Keratinocyte (primary cell): Measurements from ENCODE around the gene TMEM187. TPM values are rescaled to one million over a fixed set of nuclear protein-coding genes. Genes with fewer than 3 reads are reported as not detected.

Source experiments
- DNase-seq: peaks from one replicate; pipeline ENCODE4 v3.0.0-alpha.2; 2011; ENCODE audit warnings: low read depth, missing footprints, low spot score
- FAIRE-seq: peaks from 2 replicates; lab custom pipeline; 2011; peaks lifted over from hg19 to GRCh38; lab: Jason Lieb, UNC
- H2AFZ ChIP-seq: 2 replicates; pipeline ENCODE4 v1.6.0; 2012; ENCODE audit warnings: low read length, control low read depth, inconsistent platforms; ENCODE audit not compliant: control insufficient read depth
- H3K27ac ChIP-seq: 2 replicates; pipeline ENCODE4 v1.5.1; 2011; ENCODE audit warnings: low read length; ENCODE audit not compliant: control insufficient read depth, insufficient read depth
- H3K27me3 ChIP-seq: 3 replicates; pipeline ENCODE4 v1.6.0; 2011; ENCODE audit warnings: low read length; ENCODE audit not compliant: control insufficient read depth, insufficient read depth; ENCODE audit errors: extremely low read depth
- H3K36me3 ChIP-seq, 2 experiments: 2 replicates in 1 of 2; 3 replicates in 1 of 2; pipeline ENCODE4 v1.5.1; 2011; ENCODE audit warnings: low read length in 2 of 2, mild to moderate bottlenecking in 1 of 2; ENCODE audit not compliant: control insufficient read depth in 2 of 2, insufficient read depth in 2 of 2; ENCODE audit errors: extremely low read depth in 1 of 2
- H3K4me1 ChIP-seq: 3 replicates; pipeline ENCODE4 v1.5.1; 2011; ENCODE audit warnings: low read length; ENCODE audit not compliant: control insufficient read depth, insufficient read depth; ENCODE audit errors: extremely low read depth
- H3K4me2 ChIP-seq: 3 replicates; pipeline ENCODE4 v1.6.0; 2011; ENCODE audit warnings: low read depth, low read length; ENCODE audit not compliant: control insufficient read depth, insufficient read depth; ENCODE audit errors: extremely low read depth
- H3K4me3 ChIP-seq, 3 experiments: fragments of 200-600 bp in 1 of 3; sonication (generic) in 1 of 3; 2 replicates in 2 of 3; 3 replicates in 1 of 3; pipeline ENCODE4 v1.5.1; 2011 to 2016; ENCODE audit warnings: low read length in 3 of 3, mild to moderate bottlenecking in 3 of 3, control low read depth in 2 of 3, inconsistent platforms in 1 of 3, low read depth in 1 of 3, mixed read lengths in 1 of 3, mixed run types in 1 of 3, moderate library complexity in 1 of 3; ENCODE audit not compliant: control insufficient read depth in 2 of 3, insufficient read depth in 2 of 3; ENCODE audit errors: extremely low read depth in 1 of 3
- H3K79me2 ChIP-seq: 2 replicates; pipeline ENCODE4 v1.6.0; 2012; ENCODE audit warnings: low read length; ENCODE audit not compliant: control insufficient read depth, insufficient read depth
- H3K9ac ChIP-seq: 3 replicates; pipeline ENCODE4 v1.6.0; 2011; ENCODE audit warnings: low read length; ENCODE audit not compliant: control insufficient read depth, insufficient read depth; ENCODE audit errors: extremely low read depth
- H3K9me1 ChIP-seq: 3 replicates; pipeline ENCODE4 v1.6.0; 2011; ENCODE audit warnings: low read length; ENCODE audit not compliant: control insufficient read depth, insufficient read depth; ENCODE audit errors: extremely low read depth
- H3K9me3 ChIP-seq: 2 replicates; pipeline ENCODE4 v1.5.1; 2012; ENCODE audit warnings: low read depth, low read length; ENCODE audit not compliant: control insufficient read depth
- H4K20me1 ChIP-seq: 3 replicates; pipeline ENCODE4 v1.6.0; 2011; ENCODE audit warnings: low read length; ENCODE audit not compliant: control insufficient read depth, insufficient read depth; ENCODE audit errors: extremely low read depth
- CTCF ChIP-seq, 3 experiments: IDR thresholded peaks in 1 of 3; conservative IDR thresholded peaks in 1 of 3; optimal IDR thresholded peaks in 1 of 3; 2 replicates in 2 of 3; 3 replicates in 1 of 3; pipeline versions ENCODE3 to v1.5.1; 2011; ENCODE audit warnings: low read length in 3 of 3, mild to moderate bottlenecking in 3 of 3, moderate library complexity in 2 of 3, control low read depth in 1 of 3, inconsistent platforms in 1 of 3; ENCODE audit not compliant: insufficient read depth in 2 of 3; ENCODE audit errors: extremely low read depth in 1 of 3
- EZH2 ChIP-seq: IDR thresholded peaks from one replicate; pipeline ENCODE4 v1.6.1; 2012; ENCODE audit warnings: inconsistent platforms, mild to moderate bottlenecking, low read length, moderate library complexity
- dilution Hi-C: fragments of 300-500 bp; cut with MboI; formaldehyde crosslinking; loops from one replicate; pipeline ENCODE4 v1.7.0; 2020; ENCODE audit warnings: low sequenced_read_pairs; ENCODE audit not compliant: extremely low pct_ligation_motif_present
- polyA plus RNA-seq, 5 experiments: library from polyadenylated mRNA; depleted of rRNA in 3 of 5; stranded (reverse) in 3 of 5; stranded (forward) in 1 of 5; unstranded in 1 of 5; fragments of >200 nt; gene quantifications; 1 replicate in 1 of 5; 2 replicates in 3 of 5; 3 replicates in 1 of 5; pipeline versions ENCODE4 v1.2.1 to v1.2.3, GENCODE V29; 2011 to 2012; ENCODE audit warnings: missing spikeins in 2 of 5, low read depth in 1 of 5, low replicate concordance in 1 of 5

Gene TMEM187
- polyA plus RNA-seq, 1 donor (not counting 4 experiments of a cell fraction or from before 2014, with no cell fraction given): 6.6 TPM

GRCh38 chrX:154013614-154014360 is 41.2 kb downstream of the TMEM187 start:
- DNase-seq (no peak), FAIRE-seq (no peak)
- TF ChIP-seq CTCF (optimal IDR thresholded peaks at IDR 0.05 in 1 of 3, IDR thresholded peaks at IDR 0.05 in 1 of 3, conservative IDR thresholded peaks at IDR 0.05 in 1 of 3; ENCODE audit: extremely low read depth in 1 of 3, insufficient read depth in 2 of 3, low read length in 3 of 3) (peak in 2 of 3 experiments; percentile 82 to 84), EZH2 (no peak)
- Histone ChIP-seq H3K9ac (no peak overlapping the region), H3K9me1 (no peaks in the 10 kb centered on the region), H2AFZ (no peak overlapping the region), H3K36me3 (peaks cover 1 to 8% of the 10 kb centered on the region in 2 experiments), H3K4me3 (no peak overlapping the region), H3K4me2 (no peak overlapping the region), H3K27ac (no peak overlapping the region), H3K27me3 (no peaks in the 10 kb centered on the region), H3K79me2 (peaks cover 15% of the 10 kb centered on the region), H4K20me1 (no peaks in the 10 kb centered on the region), H3K4me1 (no peaks in the 10 kb centered on the region), H3K9me3 (no peaks in the 10 kb centered on the region)
- dilution Hi-C loops: no loop called here

GRCh38 chrX:154014429-154015380 is 42.2 kb downstream of the TMEM187 start:
- H3K27me3 ChIP-seq: no peaks in the 10 kb centered on the region
- H4K20me1 ChIP-seq: no peaks in the 10 kb centered on the region
- no peaks in the 10 kb centered on the region for H3K9me1 ChIP-seq
- no peak overlapping the region for H3K27ac ChIP-seq
- FAIRE-seq: no peak
- peaks cover 1 to 8% of the 10 kb centered on the region in 2 experiments for H3K36me3 ChIP-seq
- no peaks in the 10 kb centered on the region for H3K4me1 ChIP-seq
- H3K4me2 ChIP-seq: no peak overlapping the region
- H2AFZ ChIP-seq: no peak overlapping the region
- H3K9me3 ChIP-seq: no peaks in the 10 kb centered on the region
- peaks cover 22% of the 10 kb centered on the region for H3K79me2 ChIP-seq
- TF ChIP-seq CTCF (optimal IDR thresholded peaks at IDR 0.05 in 1 of 3, IDR thresholded peaks at IDR 0.05 in 1 of 3, conservative IDR thresholded peaks at IDR 0.05 in 1 of 3; ENCODE audit: extremely low read depth in 1 of 3, insufficient read depth in 2 of 3, low read length in 3 of 3) (no peak), EZH2 (no peak)
- no peak overlapping the region for H3K4me3 ChIP-seq
- no peak for DNase-seq
- H3K9ac ChIP-seq: no peak overlapping the region
- dilution Hi-C loops: no loop called here
